Measurements from ENCODE around the gene ZNF217.
"Not testable (repeated sequence)": the region's sequence is repeated elsewhere in the genome, so short reads cannot be mapped to it uniquely, and the experiment has no call there.

ZNF217 gene

GRCh38 chr20:53635221-53635620 is 41.6 kb upstream of the ZNF217 start:
- DNase-seq (ENCODE audit: low read depth), result no peak
- TF ChIP-seq, protein P1, sequence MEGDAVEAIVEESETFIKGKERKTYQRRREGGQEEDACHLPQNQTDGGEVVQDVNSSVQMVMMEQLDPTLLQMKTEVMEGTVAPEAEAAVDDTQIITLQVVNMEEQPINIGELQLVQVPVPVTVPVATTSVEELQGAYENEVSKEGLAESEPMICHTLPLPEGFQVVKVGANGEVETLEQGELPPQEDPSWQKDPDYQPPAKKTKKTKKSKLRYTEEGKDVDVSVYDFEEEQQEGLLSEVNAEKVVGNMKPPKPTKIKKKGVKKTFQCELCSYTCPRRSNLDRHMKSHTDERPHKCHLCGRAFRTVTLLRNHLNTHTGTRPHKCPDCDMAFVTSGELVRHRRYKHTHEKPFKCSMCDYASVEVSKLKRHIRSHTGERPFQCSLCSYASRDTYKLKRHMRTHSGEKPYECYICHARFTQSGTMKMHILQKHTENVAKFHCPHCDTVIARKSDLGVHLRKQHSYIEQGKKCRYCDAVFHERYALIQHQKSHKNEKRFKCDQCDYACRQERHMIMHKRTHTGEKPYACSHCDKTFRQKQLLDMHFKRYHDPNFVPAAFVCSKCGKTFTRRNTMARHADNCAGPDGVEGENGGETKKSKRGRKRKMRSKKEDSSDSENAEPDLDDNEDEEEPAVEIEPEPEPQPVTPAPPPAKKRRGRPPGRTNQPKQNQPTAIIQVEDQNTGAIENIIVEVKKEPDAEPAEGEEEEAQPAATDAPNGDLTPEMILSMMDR (IDR thresholded peaks at IDR 0.05; ENCODE audit: low read depth, low read length, missing control alignments), result no peak
- in situ Hi-C loops (cut with HindIII; ENCODE audit: low sequenced_read_pairs), result no loop called here
- no peak overlapping the region for H3K4me3 ChIP-seq (ENCODE audit: low read depth, low read length)

GRCh38 chr20:53631909-53632662 is 38.4 kb upstream of the ZNF217 start:
- TF ChIP-seq, protein P1 (IDR thresholded peaks at IDR 0.05; ENCODE audit: low read depth, low read length, missing control alignments), result no peak
- no peak for DNase-seq (ENCODE audit: low read depth)
- in situ Hi-C loops (cut with HindIII; ENCODE audit: low sequenced_read_pairs), result no loop called here
- no peak overlapping the region for H3K4me3 ChIP-seq (ENCODE audit: low read depth, low read length)

- H3K4me3 ChIP-seq (ENCODE audit: low read depth, low read length), result no peak overlapping the region
- in situ Hi-C loops (cut with HindIII; ENCODE audit: low sequenced_read_pairs), result no loop called here
- no peak for DNase-seq (ENCODE audit: low read depth)
- TF ChIP-seq, protein P1 (IDR thresholded peaks at IDR 0.05; ENCODE audit: low read depth, low read length, missing control alignments), result no peak
These were observed 35.8 kb upstream of the ZNF217 start for GRCh38 chr20:53629436-53629835.

DNA sequence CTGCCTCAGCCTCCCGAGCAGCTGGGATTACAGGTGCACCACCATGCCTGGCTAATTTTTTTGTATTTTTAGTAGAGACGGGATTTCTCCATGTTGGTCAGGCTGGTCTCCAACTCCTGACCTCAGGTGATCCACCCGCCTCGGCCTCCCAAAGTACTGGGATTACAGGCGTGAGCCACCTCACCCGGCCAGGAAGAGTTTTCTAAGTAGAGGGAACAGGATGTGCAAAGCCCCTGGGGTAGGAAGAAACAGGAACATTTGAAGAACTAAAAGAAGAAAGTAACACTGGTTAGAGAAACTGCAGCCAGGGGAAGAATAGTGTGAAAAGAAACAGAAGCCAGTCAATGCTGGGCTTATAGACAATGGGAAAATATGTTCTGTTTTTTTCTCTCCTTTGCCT is 35.1 kb upstream of the ZNF217 start:
- H3K4me3 ChIP-seq (ENCODE audit: low read depth, low read length); in situ Hi-C loops (cut with HindIII; ENCODE audit: low sequenced_read_pairs); DNase-seq (ENCODE audit: low read depth): not testable (repeated sequence)

- in situ Hi-C loops (cut with HindIII; ENCODE audit: low sequenced_read_pairs), result no loop called here
- H3K4me3 ChIP-seq (ENCODE audit: low read depth, low read length), result no peak overlapping the region
- no peak for DNase-seq (ENCODE audit: low read depth)
- TF ChIP-seq, protein P1 (IDR thresholded peaks at IDR 0.05; ENCODE audit: low read depth, low read length, missing control alignments), result no peak
These were observed 34.4 kb upstream of the ZNF217 start for GRCh38 chr20:53628076-53628475.

- DNase-seq (ENCODE audit: low read depth); H3K4me3 ChIP-seq (ENCODE audit: low read depth, low read length); in situ Hi-C loops (cut with HindIII; ENCODE audit: low sequenced_read_pairs): not testable (repeated sequence)
These were observed 33.4 kb upstream of the ZNF217 start for GRCh38 chr20:53627001-53627400.

GRCh38 chr20:53626584-53626983 is 32.9 kb upstream of the ZNF217 start:
- H3K4me3 ChIP-seq (ENCODE audit: low read depth, low read length), result no peak overlapping the region
- DNase-seq (ENCODE audit: low read depth), result no peak
- in situ Hi-C loops (cut with HindIII; ENCODE audit: low sequenced_read_pairs), result no loop called here
- TF ChIP-seq, protein P1 (IDR thresholded peaks at IDR 0.05; ENCODE audit: low read depth, low read length, missing control alignments), result no peak
